IMR-90 (cell line): Measurements from ENCODE around the gene LRP1B.

Experiments
- CEBPB ChIP-seq: IDR thresholded peaks from 2 replicates; pipeline ENCODE4 v1.6.1; 2012; ENCODE audit warnings: low read depth, low read length, improper control_type of control experiment
- FOS ChIP-seq: fragments of 150-350 bp; IDR thresholded peaks from 2 replicates; pipeline ENCODE4 v1.6.1; 2016; ENCODE audit warnings: low read depth, low read length
- MAFK ChIP-seq: IDR thresholded peaks from 2 replicates; pipeline ENCODE4 v1.6.1; 2012; ENCODE audit warnings: low read depth, low read length, improper control_type of control experiment
- MXI1 ChIP-seq: IDR thresholded peaks from 2 replicates; pipeline ENCODE4 v1.6.1; 2012; ENCODE audit warnings: low read depth, mild to moderate bottlenecking, low read length, moderate library complexity, borderline replicate concordance
- POLR2A ChIP-seq: IDR thresholded peaks from 2 replicates; pipeline ENCODE4 v1.6.1; 2012; ENCODE audit warnings: mild to moderate bottlenecking, low read depth, low read length
- RAD21 ChIP-seq: IDR thresholded peaks from 2 replicates; pipeline ENCODE4 v1.6.1; 2012; ENCODE audit warnings: low read length, improper control_type of control experiment
- RFX5 ChIP-seq: IDR thresholded peaks from 2 replicates; pipeline ENCODE4 v1.8.0; 2012; ENCODE audit warnings: low read depth, mild to moderate bottlenecking, low read length, moderate library complexity
- SMC3 ChIP-seq: fragments of 150-350 bp; IDR thresholded peaks from 2 replicates; pipeline ENCODE4 v1.6.1; 2016; ENCODE audit warnings: low read depth, mild to moderate bottlenecking, antibody characterized with exemption, low read length, moderate library complexity
- TF ChIP-seq, protein P1 (sequence below): conservative IDR thresholded peaks from 2 replicates; pipeline ENCODE4 v1.5.1; 2012; ENCODE audit warnings: mild to moderate bottlenecking, low read depth, low read length, improper control_type of control experiment
- TF ChIP-seq, protein P2 (sequence below): fragments of 150-350 bp; IDR thresholded peaks from 2 replicates; pipeline ENCODE4 v1.6.1; 2017; ENCODE audit warnings: mild to moderate bottlenecking, antibody characterized with exemption, low read length, low read depth

DNA sequence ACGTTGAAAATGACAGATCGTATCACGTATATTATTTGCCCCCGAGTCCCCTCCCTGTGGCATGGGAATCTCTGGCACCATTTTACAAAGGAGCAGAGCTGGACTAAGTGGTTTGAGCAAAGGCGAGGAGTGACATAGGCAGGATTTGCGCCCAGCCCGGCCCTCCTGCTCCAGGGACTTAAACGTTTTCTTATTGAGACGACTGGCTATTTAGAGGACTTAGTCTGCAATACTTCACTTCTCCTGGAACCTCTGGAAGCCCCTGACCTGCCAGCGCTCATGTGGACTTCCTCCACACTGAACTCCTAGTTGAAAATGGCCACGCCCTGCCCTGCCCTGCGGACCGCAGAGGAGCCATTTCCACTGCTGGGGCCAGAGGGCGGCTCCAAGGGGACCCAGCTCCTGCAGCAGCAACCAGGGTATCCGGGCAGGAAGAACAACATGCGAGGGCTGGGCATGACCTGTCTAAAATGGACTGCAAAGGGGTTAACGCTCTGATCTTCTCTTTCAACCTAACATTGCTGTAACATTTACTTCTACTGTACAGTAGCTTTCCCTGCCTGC, 690.7 kb downstream of the LRP1B start:
- TF ChIP-seq, protein P1, sequence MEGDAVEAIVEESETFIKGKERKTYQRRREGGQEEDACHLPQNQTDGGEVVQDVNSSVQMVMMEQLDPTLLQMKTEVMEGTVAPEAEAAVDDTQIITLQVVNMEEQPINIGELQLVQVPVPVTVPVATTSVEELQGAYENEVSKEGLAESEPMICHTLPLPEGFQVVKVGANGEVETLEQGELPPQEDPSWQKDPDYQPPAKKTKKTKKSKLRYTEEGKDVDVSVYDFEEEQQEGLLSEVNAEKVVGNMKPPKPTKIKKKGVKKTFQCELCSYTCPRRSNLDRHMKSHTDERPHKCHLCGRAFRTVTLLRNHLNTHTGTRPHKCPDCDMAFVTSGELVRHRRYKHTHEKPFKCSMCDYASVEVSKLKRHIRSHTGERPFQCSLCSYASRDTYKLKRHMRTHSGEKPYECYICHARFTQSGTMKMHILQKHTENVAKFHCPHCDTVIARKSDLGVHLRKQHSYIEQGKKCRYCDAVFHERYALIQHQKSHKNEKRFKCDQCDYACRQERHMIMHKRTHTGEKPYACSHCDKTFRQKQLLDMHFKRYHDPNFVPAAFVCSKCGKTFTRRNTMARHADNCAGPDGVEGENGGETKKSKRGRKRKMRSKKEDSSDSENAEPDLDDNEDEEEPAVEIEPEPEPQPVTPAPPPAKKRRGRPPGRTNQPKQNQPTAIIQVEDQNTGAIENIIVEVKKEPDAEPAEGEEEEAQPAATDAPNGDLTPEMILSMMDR: no peak
- TF ChIP-seq FOS (no peak), MAFK (no peak), CEBPB (no peak), MXI1 (no peak), POLR2A (no peak), RAD21 (no peak), RFX5 (no peak), SMC3 (no peak)
- TF ChIP-seq, protein P2, sequence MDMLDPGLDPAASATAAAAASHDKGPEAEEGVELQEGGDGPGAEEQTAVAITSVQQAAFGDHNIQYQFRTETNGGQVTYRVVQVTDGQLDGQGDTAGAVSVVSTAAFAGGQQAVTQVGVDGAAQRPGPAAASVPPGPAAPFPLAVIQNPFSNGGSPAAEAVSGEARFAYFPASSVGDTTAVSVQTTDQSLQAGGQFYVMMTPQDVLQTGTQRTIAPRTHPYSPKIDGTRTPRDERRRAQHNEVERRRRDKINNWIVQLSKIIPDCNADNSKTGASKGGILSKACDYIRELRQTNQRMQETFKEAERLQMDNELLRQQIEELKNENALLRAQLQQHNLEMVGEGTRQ: no peak
